Muscle of leg (tissue), 11 donors: ENCODE measurements around the gene SEMA5A. TPM values are rescaled to one million over a fixed set of nuclear protein-coding genes. Genes with fewer than 3 reads are reported as not detected.

Experiments
- DNase-seq: peaks from one replicate; pipeline ENCODE4 v3.0.0; 2013
- H3K27ac ChIP-seq: one replicate; pipeline ENCODE4 v1.5.1; 2013; ENCODE audit warnings: mild to moderate bottlenecking, low read length, control low read depth
- H3K27me3 ChIP-seq: one replicate; pipeline ENCODE4 v1.6.1; 2013; ENCODE audit warnings: low read length; ENCODE audit not compliant: control insufficient read depth, insufficient read depth
- H3K36me3 ChIP-seq: one replicate; pipeline ENCODE4 v1.6.1; 2013; ENCODE audit warnings: low read length; ENCODE audit not compliant: control insufficient read depth, insufficient read depth
- H3K4me1 ChIP-seq: one replicate; pipeline ENCODE4 v1.6.1; 2013; ENCODE audit warnings: low read length; ENCODE audit not compliant: control insufficient read depth, insufficient read depth
- H3K4me3 ChIP-seq: one replicate; pipeline ENCODE4 v1.5.1; 2013; ENCODE audit warnings: low read length, control low read depth
- H3K9me3 ChIP-seq: replicated peaks from 2 replicates; pipeline ENCODE4 v1.6.1; 2013; ENCODE audit warnings: low read depth, low read length; ENCODE audit not compliant: control insufficient read depth
- WGBS: methylation state at CpG from one replicate; pipeline ENCODE4 v1.1.5; 2013; ENCODE audit warnings: missing lambda C conversion rate; ENCODE audit not compliant: insufficient coverage; 5-methylcytosine and 5-hydroxymethylcytosine counted together
- polyA plus RNA-seq, 8 donors: library from polyadenylated mRNA; unstranded; fragments of 120-200 nt; gene quantifications; one replicate each; pipeline versions ENCODE4 v1.2.1 to v1.2.3, GENCODE V29; 2013; ENCODE audit warnings: inconsistent platforms in 1 of 8, low replicate concordance in 1 of 8; ENCODE audit not compliant: insufficient read length in 8 of 8, insufficient read depth in 1 of 8
- total RNA-seq: library from RNA; stranded (reverse); fragments of 120-200 nt; gene quantifications from one replicate; pipeline ENCODE4 v1.2.4, GENCODE V29; 2013

SEMA5A gene
- total and polyA plus RNA-seq, 9 donors = 25.1 to 53.5 (median 37.3) TPM

- no peak overlapping the region for H3K4me3 ChIP-seq
- peaks cover 4% of the 10 kb centered on the region for H3K4me1 ChIP-seq
- H3K27ac ChIP-seq = no peak overlapping the region
- H3K36me3 ChIP-seq = peaks cover 8% of the 10 kb centered on the region
- WGBS = 71% methylated on average over 5 of the region's 5 CpGs
- no peak for DNase-seq
- H3K9me3 ChIP-seq = no peaks in the 10 kb centered on the region
- no peaks in the 10 kb centered on the region for H3K27me3 ChIP-seq
Observed at GRCh38 chr5:9157020-9157419, 388.9 kb downstream of the SEMA5A start.

DNA sequence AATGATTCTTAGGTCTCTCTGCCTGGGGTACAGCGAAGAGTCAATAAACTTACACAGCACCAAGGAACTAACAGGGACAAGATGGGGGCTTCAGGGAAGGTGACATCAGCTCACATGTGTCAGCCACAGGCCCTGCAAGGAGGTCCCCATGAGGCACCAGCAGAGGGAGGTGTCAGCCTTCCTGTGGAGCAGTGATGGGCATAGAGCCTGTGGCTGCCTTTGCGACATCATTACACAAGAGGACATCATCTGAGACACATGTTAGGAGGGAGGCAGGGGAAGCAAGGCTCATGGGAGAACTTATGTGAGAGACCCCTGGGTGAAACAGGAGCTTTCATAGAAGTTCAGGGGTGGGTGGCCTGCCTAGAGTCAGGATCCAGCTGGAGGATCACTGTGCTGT lies 389.6 kb downstream of the SEMA5A start:
- peak; percentile 33 for DNase-seq
- H3K4me1 ChIP-seq = peaks cover 4% of the 10 kb centered on the region
- 71% methylated on average over 2 of the region's 2 CpGs for WGBS

GRCh38 chr5:9151684-9152427 lies 394.0 kb downstream of the SEMA5A start:
- Histone ChIP-seq H3K36me3 (peaks cover 19% of the 10 kb centered on the region), H3K4me1 (peaks cover 4% of the 10 kb centered on the region), H3K4me3 (no peak overlapping the region), H3K27me3 (no peaks in the 10 kb centered on the region), H3K27ac (no peak overlapping the region), H3K9me3 (no peaks in the 10 kb centered on the region)
- DNase-seq = no peak
- 83% methylated on average over 2 of the region's 6 CpGs for WGBS

More for the DNA sequence above, 389.6 kb downstream of the SEMA5A start:
- no peaks in the 10 kb centered on the region for H3K9me3 ChIP-seq
- peaks cover 12% of the 10 kb centered on the region for H3K36me3 ChIP-seq
- no peaks in the 10 kb centered on the region for H3K27me3 ChIP-seq
- no peak overlapping the region for H3K27ac ChIP-seq
- H3K4me3 ChIP-seq = no peak overlapping the region

GRCh38 chr5:9149988-9150387 lies 395.9 kb downstream of the SEMA5A start:
- no peaks in the 10 kb centered on the region for H3K4me1 ChIP-seq
- WGBS = 20% methylated on average over 1 of the region's 1 CpG
- H3K27ac ChIP-seq = no peak overlapping the region

GRCh38 chr5:9148242-9148641 lies 397.6 kb downstream of the SEMA5A start:
- no peak overlapping the region for H3K4me3 ChIP-seq
- H3K9me3 ChIP-seq = peaks cover 4% of the 10 kb centered on the region
- DNase-seq = no peak
- no peaks in the 10 kb centered on the region for H3K27me3 ChIP-seq
- peaks cover 19% of the 10 kb centered on the region for H3K36me3 ChIP-seq
- H3K27ac ChIP-seq = no peak overlapping the region
- no peaks in the 10 kb centered on the region for H3K4me1 ChIP-seq
- no CpG with 5 or more reads among the region's 4 CpGs for WGBS

More at GRCh38 chr5:9149988-9150387, 395.9 kb downstream of the SEMA5A start:
- no peaks in the 10 kb centered on the region for H3K27me3 ChIP-seq
- no peak overlapping the region for H3K4me3 ChIP-seq
- peaks cover 3% of the 10 kb centered on the region for H3K9me3 ChIP-seq
- peaks cover 19% of the 10 kb centered on the region for H3K36me3 ChIP-seq
- DNase-seq = no peak

DNA sequence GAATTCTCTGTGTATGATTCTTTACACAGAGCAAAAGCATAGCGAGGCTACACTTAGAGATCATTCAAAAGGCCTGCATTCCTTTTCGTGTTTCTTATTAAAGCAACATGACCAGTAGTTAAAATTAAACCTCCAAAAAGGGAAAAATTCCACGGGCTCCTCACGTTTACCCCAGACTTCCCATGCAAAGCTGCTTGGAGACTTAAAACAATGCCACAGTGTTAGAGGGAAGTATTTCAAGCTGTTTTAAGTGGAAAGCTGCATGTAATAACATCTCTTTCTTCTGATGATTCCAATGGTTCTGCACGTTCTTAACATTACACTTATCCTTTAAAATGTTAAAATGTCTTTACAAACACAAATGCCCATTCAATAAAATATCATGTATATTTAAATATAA lies 405.2 kb downstream of the SEMA5A start:
- peaks cover 8% of the 10 kb centered on the region for H3K36me3 ChIP-seq
- peaks cover 4% of the 10 kb centered on the region for H3K9me3 ChIP-seq
- no peak overlapping the region for H3K4me3 ChIP-seq
- DNase-seq = peak; percentile 32
- H3K4me1 ChIP-seq = no peaks in the 10 kb centered on the region
- WGBS = 60% methylated on average over 1 of the region's 5 CpGs
- H3K27me3 ChIP-seq = no peaks in the 10 kb centered on the region
- H3K27ac ChIP-seq = no peak overlapping the region

DNA sequence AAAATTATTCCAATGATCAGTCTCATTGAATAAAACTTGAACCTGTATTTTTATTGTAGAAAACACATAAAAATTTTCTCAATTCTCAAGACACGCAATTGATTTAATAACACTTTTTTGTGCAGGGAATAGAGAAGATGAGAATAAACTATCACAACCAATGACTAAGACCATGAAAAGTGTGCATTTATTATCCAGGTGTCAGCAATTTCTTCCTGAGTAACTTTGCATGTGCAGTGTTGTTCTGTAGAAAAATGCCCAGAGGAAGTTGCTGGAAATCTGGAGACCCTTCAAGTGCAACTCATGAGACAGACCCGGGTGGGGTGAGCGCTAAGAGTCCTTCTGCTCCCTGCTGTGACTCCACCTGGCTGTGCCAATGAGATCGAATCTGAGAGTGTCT lies 405.7 kb downstream of the SEMA5A start:
- no peaks in the 10 kb centered on the region for H3K27me3 ChIP-seq
- no peak for DNase-seq
- no peak overlapping the region for H3K4me3 ChIP-seq
- H3K4me1 ChIP-seq = no peaks in the 10 kb centered on the region
- no peak overlapping the region for H3K27ac ChIP-seq
- H3K9me3 ChIP-seq = peaks cover 3% of the 10 kb centered on the region
- WGBS = 20% methylated on average over 1 of the region's 4 CpGs
- peaks cover 8% of the 10 kb centered on the region for H3K36me3 ChIP-seq

GRCh38 chr5:9139344-9139743 lies 406.5 kb downstream of the SEMA5A start:
- no peaks in the 10 kb centered on the region for H3K9me3 ChIP-seq
- no peaks in the 10 kb centered on the region for H3K27me3 ChIP-seq
- peaks cover 5% of the 10 kb centered on the region for H3K36me3 ChIP-seq
- H3K4me1 ChIP-seq = no peaks in the 10 kb centered on the region
- no peak for DNase-seq
- no peak overlapping the region for H3K27ac ChIP-seq
- H3K4me3 ChIP-seq = no peak overlapping the region

GRCh38 chr5:9128136-9128535 lies 417.7 kb downstream of the SEMA5A start:
- Histone ChIP-seq H3K4me1 (no peaks in the 10 kb centered on the region), H3K27me3 (no peaks in the 10 kb centered on the region), H3K9me3 (no peaks in the 10 kb centered on the region), H3K4me3 (no peak overlapping the region), H3K36me3 (no peaks in the 10 kb centered on the region), H3K27ac (no peak overlapping the region)
- 100% methylated on average over 1 of the region's 2 CpGs for WGBS
- no peak for DNase-seq

DNA sequence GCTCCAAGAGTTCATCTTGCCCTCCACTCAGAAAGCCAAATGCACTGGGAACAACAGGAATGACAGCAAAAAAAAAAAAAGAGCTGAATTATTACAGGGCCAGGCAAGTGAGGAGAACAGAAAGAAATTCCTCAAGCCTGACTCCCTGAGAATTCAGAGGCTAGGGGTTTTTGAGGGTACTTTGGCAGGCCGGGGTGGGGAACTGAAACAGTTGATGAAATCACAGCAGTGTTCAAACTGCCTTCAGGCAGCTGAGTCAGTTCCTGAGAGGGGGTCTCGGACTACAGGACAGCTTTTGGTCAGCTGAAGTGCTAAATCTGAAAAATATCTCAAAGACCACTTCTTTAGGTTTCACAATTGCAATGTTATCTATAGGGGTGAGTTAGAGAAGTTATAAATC lies 419.4 kb downstream of the SEMA5A start:
- Histone ChIP-seq H3K27ac (no peak overlapping the region), H3K27me3 (no peaks in the 10 kb centered on the region), H3K36me3 (no peaks in the 10 kb centered on the region), H3K4me1 (no peaks in the 10 kb centered on the region), H3K9me3 (no peaks in the 10 kb centered on the region), H3K4me3 (no peak overlapping the region)
- 86% methylated on average over 1 of the region's 2 CpGs for WGBS
- DNase-seq = no peak

GRCh38 chr5:9125852-9126251 lies 420.0 kb downstream of the SEMA5A start:
- no peaks in the 10 kb centered on the region for H3K36me3 ChIP-seq
- H3K4me1 ChIP-seq = no peaks in the 10 kb centered on the region
- H3K4me3 ChIP-seq = no peak overlapping the region
- H3K27ac ChIP-seq = no peak overlapping the region
- no peaks in the 10 kb centered on the region for H3K9me3 ChIP-seq
- no peak for DNase-seq
- WGBS = 69% methylated on average over 2 of the region's 3 CpGs
- H3K27me3 ChIP-seq = no peaks in the 10 kb centered on the region
